CD14-positive monocyte (primary cell): Measurements from ENCODE around the gene PAFAH2. TPM values are rescaled to one million over a fixed set of nuclear protein-coding genes. Genes with fewer than 3 reads are reported as not detected.

Experiments used
- DNase-seq, 3 donors: peaks; one replicate each; pipeline ENCODE4 v3.0.0-alpha.2; 2011 to 2022
- H2AFZ ChIP-seq: 2 replicates; pipeline ENCODE4 v1.6.0; 2012; ENCODE audit warnings: mild to moderate bottlenecking, low read depth, low read length, inconsistent platforms; ENCODE audit not compliant: insufficient read depth, poor library complexity, severe bottlenecking
- H3K27ac ChIP-seq, 2 donors: 1 replicate in 1 of 2; 2 replicates in 1 of 2; pipeline ENCODE4 v1.5.1; 2012 to 2013; ENCODE audit warnings: low read length in 2 of 2, control low read depth in 1 of 2, inconsistent platforms in 1 of 2, low read depth in 1 of 2, mild to moderate bottlenecking in 1 of 2
- H3K27me3 ChIP-seq, 2 donors: one replicate each; pipeline versions ENCODE4 v1.6.0 to v1.6.1; 2011 to 2013; ENCODE audit warnings: low read length in 2 of 2; ENCODE audit not compliant: control insufficient read depth in 2 of 2, insufficient read depth in 2 of 2
- H3K36me3 ChIP-seq, 2 donors: replicated peaks in 1 of 2; 1 replicate in 1 of 2; 2 replicates in 1 of 2; pipeline versions ENCODE4 v1.5.1 to v1.6.1; 2012 to 2013; ENCODE audit warnings: low read length in 2 of 2, control low read depth in 1 of 2, inconsistent platforms in 1 of 2, mild to moderate bottlenecking in 1 of 2; ENCODE audit not compliant: insufficient read depth in 2 of 2, control insufficient read depth in 1 of 2
- H3K4me1 ChIP-seq, 2 donors: 1 replicate in 1 of 2; 2 replicates in 1 of 2; pipeline versions ENCODE4 v1.5.1 to v1.6.1; 2012 to 2013; ENCODE audit warnings: low read length in 2 of 2, control low read depth in 1 of 2, inconsistent platforms in 1 of 2, mild to moderate bottlenecking in 1 of 2, moderate library complexity in 1 of 2; ENCODE audit not compliant: insufficient read depth in 2 of 2, control insufficient read depth in 1 of 2
- H3K4me2 ChIP-seq: replicated peaks from 2 replicates; pipeline ENCODE3; 2012; ENCODE audit warnings: low read length, moderate library complexity, mild to moderate bottlenecking; ENCODE audit not compliant: poor library complexity, severe bottlenecking; ENCODE audit errors: extremely low read depth
- H3K4me3 ChIP-seq, 3 experiments: fragments of 200-600 bp in 1 of 3; sonication (generic) in 1 of 3; replicated peaks in 1 of 3; 1 replicate in 2 of 3; 2 replicates in 1 of 3; pipeline ENCODE4 v1.5.1; 2011 to 2013; ENCODE audit warnings: low read length in 3 of 3, mild to moderate bottlenecking in 3 of 3, control low read depth in 2 of 3, low read depth in 2 of 3, inconsistent platforms in 1 of 3, moderate library complexity in 1 of 3
- H3K79me2 ChIP-seq: 2 replicates; pipeline ENCODE4 v1.6.0; 2012; ENCODE audit warnings: mild to moderate bottlenecking, control low read depth, inconsistent platforms, low read length, moderate library complexity; ENCODE audit not compliant: insufficient read depth
- H3K9ac ChIP-seq: 2 replicates; pipeline ENCODE4 v1.6.0; 2017; ENCODE audit warnings: low read length, mild to moderate bottlenecking; ENCODE audit not compliant: insufficient read depth, poor library complexity, severe bottlenecking
- H3K9me3 ChIP-seq, 2 donors: replicated peaks in 1 of 2; 1 replicate in 1 of 2; 2 replicates in 1 of 2; pipeline versions ENCODE4 v1.5.1 to v1.6.1; 2012 to 2013; ENCODE audit warnings: low read length in 2 of 2, control low read depth in 1 of 2; ENCODE audit not compliant: control insufficient read depth in 1 of 2, insufficient read depth in 1 of 2
- H4K20me1 ChIP-seq: 2 replicates; pipeline ENCODE4 v1.6.0; 2012; ENCODE audit warnings: mild to moderate bottlenecking, low read length, control low read depth, moderate library complexity; ENCODE audit not compliant: insufficient read depth
- H3K27ac Mint-ChIP-seq, 7 donors: one replicate each; pipeline ENCODE4 v1.8.0; 2020; ENCODE audit warnings: mild to moderate bottlenecking in 7 of 7, mixed read lengths in 7 of 7, moderate library complexity in 6 of 7, inconsistent platforms in 2 of 7
- H3K27me3 Mint-ChIP-seq, 3 donors: one replicate each; pipeline ENCODE4 v1.8.0; 2021 to 2022; ENCODE audit warnings: low read depth in 3 of 3, mild to moderate bottlenecking in 3 of 3, mixed read lengths in 3 of 3, moderate library complexity in 3 of 3, inconsistent platforms in 1 of 3
- H3K36me3 Mint-ChIP-seq, 2 donors: one replicate each; pipeline ENCODE4 v1.8.0; 2020; ENCODE audit warnings: mixed read lengths in 2 of 2, inconsistent platforms in 1 of 2, mild to moderate bottlenecking in 1 of 2
- H3K4me1 Mint-ChIP-seq: one replicate; pipeline ENCODE4 v1.8.0; 2020; ENCODE audit warnings: mild to moderate bottlenecking, mixed read lengths
- H3K4me3 Mint-ChIP-seq, 2 donors: one replicate each; pipeline ENCODE4 v1.8.0; 2020; ENCODE audit warnings: mild to moderate bottlenecking in 2 of 2, mixed read lengths in 2 of 2, moderate library complexity in 1 of 2
- H3K9me3 Mint-ChIP-seq, 7 donors: one replicate each; pipeline ENCODE4 v1.8.0; 2020 to 2022; ENCODE audit warnings: mixed read lengths in 7 of 7, mild to moderate bottlenecking in 6 of 7, moderate library complexity in 6 of 7, inconsistent platforms in 2 of 7
- WGBS: methylation state at CpG from one replicate; pipeline ENCODE4 v1.1.5; 2013; ENCODE audit warnings: missing lambda C conversion rate; ENCODE audit not compliant: insufficient coverage; 5-methylcytosine and 5-hydroxymethylcytosine counted together
- intact Hi-C, 2 donors: fragments of 100-400 bp; cut with micrococcal nuclease; formaldehyde crosslinking; loops; one replicate each; pipeline versions ENCODE4 v1.15.0 to v1.15.1; 2023
- polyA plus RNA-seq, 3 donors: library from polyadenylated mRNA; depleted of rRNA in 1 of 3; unstranded in 2 of 3; stranded (reverse) in 1 of 3; fragments of 300-500 nt in 2 of 3; fragments of >200 nt in 1 of 3; fragmentation: Illumina TruSeq in 2 of 3; gene quantifications; 1 replicate in 2 of 3; 2 replicates in 1 of 3; pipeline ENCODE4 v1.2.3, GENCODE V29; 2012 to 2021
- TF ChIP-seq, protein P1 (sequence below): fragments of 200-600 bp; IDR thresholded peaks from one replicate; pipeline ENCODE4 v1.8.0; 2022; ENCODE audit warnings: antibody characterized with exemption, mild to moderate bottlenecking

The PAFAH2 gene
- polyA plus RNA-seq, 3 donors = 6.4 to 9.2 (median 6.8) TPM

DNA sequence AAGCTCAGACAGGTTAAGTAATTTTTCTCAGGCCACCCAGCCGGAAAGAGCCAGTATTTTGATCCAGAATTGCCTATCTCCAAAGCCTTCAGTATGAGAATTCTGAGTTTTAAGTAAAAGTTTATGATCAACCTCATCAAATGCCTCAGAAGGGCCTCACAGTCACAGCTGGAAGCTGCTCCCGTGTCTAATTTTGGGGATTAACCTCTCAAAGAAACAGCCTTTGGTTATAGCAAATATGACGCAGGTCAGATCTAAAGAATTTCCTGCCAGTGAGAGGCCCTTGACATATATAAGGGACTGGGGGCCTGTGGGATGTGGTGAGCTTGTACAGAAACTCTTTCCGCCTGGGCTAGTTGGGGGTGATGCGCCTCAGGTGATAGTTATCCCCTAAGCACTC, 26.0 kb upstream of the PAFAH2 start:
- TF ChIP-seq, protein P1, sequence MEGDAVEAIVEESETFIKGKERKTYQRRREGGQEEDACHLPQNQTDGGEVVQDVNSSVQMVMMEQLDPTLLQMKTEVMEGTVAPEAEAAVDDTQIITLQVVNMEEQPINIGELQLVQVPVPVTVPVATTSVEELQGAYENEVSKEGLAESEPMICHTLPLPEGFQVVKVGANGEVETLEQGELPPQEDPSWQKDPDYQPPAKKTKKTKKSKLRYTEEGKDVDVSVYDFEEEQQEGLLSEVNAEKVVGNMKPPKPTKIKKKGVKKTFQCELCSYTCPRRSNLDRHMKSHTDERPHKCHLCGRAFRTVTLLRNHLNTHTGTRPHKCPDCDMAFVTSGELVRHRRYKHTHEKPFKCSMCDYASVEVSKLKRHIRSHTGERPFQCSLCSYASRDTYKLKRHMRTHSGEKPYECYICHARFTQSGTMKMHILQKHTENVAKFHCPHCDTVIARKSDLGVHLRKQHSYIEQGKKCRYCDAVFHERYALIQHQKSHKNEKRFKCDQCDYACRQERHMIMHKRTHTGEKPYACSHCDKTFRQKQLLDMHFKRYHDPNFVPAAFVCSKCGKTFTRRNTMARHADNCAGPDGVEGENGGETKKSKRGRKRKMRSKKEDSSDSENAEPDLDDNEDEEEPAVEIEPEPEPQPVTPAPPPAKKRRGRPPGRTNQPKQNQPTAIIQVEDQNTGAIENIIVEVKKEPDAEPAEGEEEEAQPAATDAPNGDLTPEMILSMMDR = no peak
- no peak overlapping the region for H3K4me2 ChIP-seq
- peaks cover 0 to 2% of the 10 kb centered on the region in 2 donors for H3K27me3 ChIP-seq
- H3K4me3 Mint-ChIP-seq = no peak overlapping the region
- H3K27ac Mint-ChIP-seq = no peak overlapping the region
- H3K27me3 Mint-ChIP-seq = peaks cover 13 to 30% (median 13%) of the 10 kb centered on the region in 3 donors
- no peaks in the 10 kb centered on the region for H4K20me1 ChIP-seq
- H3K79me2 ChIP-seq = no peaks in the 10 kb centered on the region
- no peak for DNase-seq
- peaks cover 13% of the 10 kb centered on the region for H3K4me1 Mint-ChIP-seq
- H3K9me3 ChIP-seq = no peaks in the 10 kb centered on the region
- H3K9me3 Mint-ChIP-seq = peaks cover 0 to 3% (median 0%) of the 10 kb centered on the region in 7 donors
- no peak overlapping the region for H3K4me3 ChIP-seq
- WGBS = no CpG with 5 or more reads among the region's 5 CpGs
- no peaks in the 10 kb centered on the region for H3K36me3 ChIP-seq
- H3K4me1 ChIP-seq = peaks cover 0 to 5% of the 10 kb centered on the region in 2 donors
- intact Hi-C loops = no loop called here
- no peak overlapping the region for H3K9ac ChIP-seq
- H2AFZ ChIP-seq = no peak overlapping the region
- no peak overlapping the region for H3K27ac ChIP-seq
- H3K36me3 Mint-ChIP-seq = no peaks in the 10 kb centered on the region

GRCh38 chr1:26023009-26023408, 25.1 kb upstream of the PAFAH2 start:
- no peaks in the 10 kb centered on the region for H4K20me1 ChIP-seq
- peak overlapping the region in 1 of 7 donors; percentile 57 for H3K27ac Mint-ChIP-seq

More at GRCh38 chr1:26023009-26023408, 25.1 kb upstream of the PAFAH2 start:
- no peak for DNase-seq
- Mint-ChIP-seq H3K4me3 (no peak overlapping the region), H3K4me1 (peaks cover 17% of the 10 kb centered on the region), H3K36me3 (peaks cover 0 to 5% of the 10 kb centered on the region in 2 donors), H3K9me3 (peaks cover 0 to 4% (median 0%) of the 10 kb centered on the region in 7 donors), H3K27me3 (peaks cover 13 to 32% (median 13%) of the 10 kb centered on the region in 3 donors)
- Histone ChIP-seq H3K4me1 (peaks cover 0 to 5% of the 10 kb centered on the region in 2 donors), H3K27ac (no peak overlapping the region), H3K79me2 (no peaks in the 10 kb centered on the region), H3K9me3 (no peaks in the 10 kb centered on the region), H3K4me3 (no peak overlapping the region), H2AFZ (no peak overlapping the region), H3K36me3 (no peaks in the 10 kb centered on the region), H3K4me2 (no peak overlapping the region), H3K9ac (no peak overlapping the region), H3K27me3 (peaks cover 0 to 2% of the 10 kb centered on the region in 2 donors)
- WGBS = 96% methylated on average over 6 of the region's 13 CpGs
- TF ChIP-seq, protein P1 = no peak
- intact Hi-C loops = no loop called here
